HG03354 (cell line): ENCODE data around the gene CLEC11A.

ENCODE experiments used
- ATAC-seq: cut with Tn5 transposase; IDR thresholded peaks from one replicate; pipeline ENCODE4 v1.9.1; 2021; ENCODE audit warnings: mild to moderate bottlenecking; ENCODE audit not compliant: unreplicated experiment, poor library complexity, severe bottlenecking

Gene CLEC11A

GRCh38 chr19:50703915-50704796 is 19.0 kb upstream of the CLEC11A start:
- no peak for ATAC-seq

GRCh38 chr19:50705422-50706019 is 17.6 kb upstream of the CLEC11A start:
- ATAC-seq = no peak

GRCh38 chr19:50706387-50706786 is 16.8 kb upstream of the CLEC11A start:
- no peak for ATAC-seq

- no peak for ATAC-seq
Observed at GRCh38 chr19:50708179-50708879, 14.8 kb upstream of the CLEC11A start.

GRCh38 chr19:50710094-50710493 is 13.1 kb upstream of the CLEC11A start:
- no peak for ATAC-seq

- no peak for ATAC-seq
Observed at GRCh38 chr19:50710612-50711011, 12.6 kb upstream of the CLEC11A start.

GRCh38 chr19:50711196-50711595 is 12.0 kb upstream of the CLEC11A start:
- no peak for ATAC-seq

- no peak for ATAC-seq
Observed at GRCh38 chr19:50711805-50712204, 11.4 kb upstream of the CLEC11A start.

GRCh38 chr19:50712833-50713232 is 10.3 kb upstream of the CLEC11A start:
- ATAC-seq = no peak

- ATAC-seq = no peak
Observed at GRCh38 chr19:50713556-50714236, 9.5 kb upstream of the CLEC11A start.

GRCh38 chr19:50716178-50717025 is 6.8 kb upstream of the CLEC11A start:
- ATAC-seq = no peak

- ATAC-seq = no peak
Observed at GRCh38 chr19:50717026-50717723, 6.0 kb upstream of the CLEC11A start.

GRCh38 chr19:50717891-50718254 is 5.3 kb upstream of the CLEC11A start:
- no peak for ATAC-seq

GRCh38 chr19:50718255-50719118 is 4.7 kb upstream of the CLEC11A start:
- no peak for ATAC-seq

- no peak for ATAC-seq
Observed at GRCh38 chr19:50719119-50719435, 4.1 kb upstream of the CLEC11A start.

GRCh38 chr19:50719566-50719965 is 3.6 kb upstream of the CLEC11A start, which contains the start of gene SHANK1:
Gene SHANK1, minus strand, starts transcription at chr19:50719802. Its CDS starts 2,883 bp downstream, at chr19:50716919.
- no peak for ATAC-seq

- no peak for ATAC-seq
Observed at GRCh38 chr19:50720181-50720920, 2.8 kb upstream of the CLEC11A start.
